ENCODE data around the gene APOO.

APOO gene

DNA sequence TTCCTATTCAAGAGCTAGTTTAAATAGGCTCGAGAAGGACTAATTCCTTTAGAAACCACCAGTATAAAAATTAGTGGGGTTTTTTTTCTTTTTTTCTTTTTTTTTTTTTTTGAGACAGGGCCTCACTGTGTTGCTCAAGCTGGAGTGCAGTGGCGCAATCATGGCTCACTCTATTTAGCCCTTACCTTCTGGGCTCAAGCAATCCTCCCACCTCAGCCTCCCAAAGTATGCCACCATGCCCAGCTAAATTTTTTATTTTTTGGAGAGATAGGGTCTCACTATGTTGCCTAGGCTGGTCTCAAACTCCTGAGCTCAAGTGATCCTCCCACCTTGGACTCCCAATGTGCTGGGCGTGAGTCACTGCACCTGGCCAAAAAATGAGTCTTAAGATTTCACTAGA is 52.8 kb downstream of the APOO start:
- TF ChIP-seq MAX (IDR thresholded peaks at IDR 0.05) (no peak), RAD21 (IDR thresholded peaks at IDR 0.05; ENCODE audit: low read depth) (no peak), FOXM1 (IDR thresholded peaks at IDR 0.05; ENCODE audit: borderline replicate concordance, low read depth) (no peak), TEAD4 (IDR thresholded peaks at IDR 0.05) (no peak), ZBTB7A (IDR thresholded peaks at IDR 0.05; ENCODE audit: low read depth) (no peak), CEBPB (IDR thresholded peaks at IDR 0.05) (no peak), TAF1 (IDR thresholded peaks at IDR 0.05; ENCODE audit: low read depth) (no peak), CREB1 (IDR thresholded peaks at IDR 0.05; ENCODE audit: low read depth) (no peak), YY1 (IDR thresholded peaks at IDR 0.05; ENCODE audit: low read depth) (no peak), EGR1 (IDR thresholded peaks at IDR 0.05) (no peak), REST (IDR thresholded peaks at IDR 0.05; ENCODE audit: low read depth) (no peak), TCF12 (IDR thresholded peaks at IDR 0.05; ENCODE audit: low read depth) (no peak), NFIC (IDR thresholded peaks at IDR 0.05) (no peak), EP300 (IDR thresholded peaks at IDR 0.05; ENCODE audit: borderline replicate concordance) (no peak)
- TF ChIP-seq, protein P1, sequence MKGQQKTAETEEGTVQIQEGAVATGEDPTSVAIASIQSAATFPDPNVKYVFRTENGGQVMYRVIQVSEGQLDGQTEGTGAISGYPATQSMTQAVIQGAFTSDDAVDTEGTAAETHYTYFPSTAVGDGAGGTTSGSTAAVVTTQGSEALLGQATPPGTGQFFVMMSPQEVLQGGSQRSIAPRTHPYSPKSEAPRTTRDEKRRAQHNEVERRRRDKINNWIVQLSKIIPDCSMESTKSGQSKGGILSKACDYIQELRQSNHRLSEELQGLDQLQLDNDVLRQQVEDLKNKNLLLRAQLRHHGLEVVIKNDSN (IDR thresholded peaks at IDR 0.05), result no peak

GRCh38 chrX:23854122-23854521 is 53.6 kb downstream of the APOO start:
- TF ChIP-seq CEBPB (IDR thresholded peaks at IDR 0.05) (no peak), YY1 (IDR thresholded peaks at IDR 0.05; ENCODE audit: low read depth) (no peak), TEAD4 (IDR thresholded peaks at IDR 0.05) (no peak), EGR1 (IDR thresholded peaks at IDR 0.05) (no peak), NFIC (IDR thresholded peaks at IDR 0.05) (no peak), MAX (IDR thresholded peaks at IDR 0.05) (no peak), ZBTB7A (IDR thresholded peaks at IDR 0.05; ENCODE audit: low read depth) (no peak), FOXM1 (IDR thresholded peaks at IDR 0.05; ENCODE audit: borderline replicate concordance, low read depth) (no peak), TCF12 (IDR thresholded peaks at IDR 0.05; ENCODE audit: low read depth) (no peak)
- TF ChIP-seq, protein P1 (IDR thresholded peaks at IDR 0.05), result no peak

- TF ChIP-seq NFIC (IDR thresholded peaks at IDR 0.05), result no peak
- TF ChIP-seq ZBTB7A (IDR thresholded peaks at IDR 0.05; ENCODE audit: low read depth), result no peak
- TF ChIP-seq REST (IDR thresholded peaks at IDR 0.05; ENCODE audit: low read depth), result no peak
Measured at GRCh38 chrX:23851544-23851943, 56.2 kb downstream of the APOO start.

DNA sequence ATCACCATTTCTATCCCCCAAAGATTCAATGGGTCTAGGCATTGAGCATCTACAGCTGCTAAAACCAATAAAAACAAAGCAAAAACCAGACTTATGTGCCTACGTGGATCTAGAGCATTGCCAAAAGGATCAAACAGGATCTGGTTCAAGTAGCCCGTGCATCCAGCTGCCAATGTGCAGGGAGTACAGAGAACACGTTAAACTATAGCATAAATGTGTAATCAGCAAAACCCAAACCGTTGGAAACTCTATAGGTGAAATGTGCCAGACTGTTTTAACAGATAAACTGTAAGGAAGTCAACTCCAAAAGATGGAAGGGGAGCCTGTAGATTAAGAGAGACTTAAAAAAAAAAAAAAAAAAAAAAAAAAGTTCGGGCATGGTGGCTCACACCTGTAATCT is 58.5 kb downstream of the APOO start:
- TF ChIP-seq TAF1 (IDR thresholded peaks at IDR 0.05; ENCODE audit: low read depth), result no peak
- no peak for TF ChIP-seq REST (IDR thresholded peaks at IDR 0.05; ENCODE audit: low read depth)
- TF ChIP-seq, protein P1 (IDR thresholded peaks at IDR 0.05), result no peak
- TF ChIP-seq RAD21 (IDR thresholded peaks at IDR 0.05; ENCODE audit: low read depth), result no peak
- TF ChIP-seq EGR1 (IDR thresholded peaks at IDR 0.05), result no peak
- TF ChIP-seq MAX (IDR thresholded peaks at IDR 0.05), result no peak
- TF ChIP-seq YY1 (IDR thresholded peaks at IDR 0.05; ENCODE audit: low read depth), result no peak
- no peak for TF ChIP-seq TEAD4 (IDR thresholded peaks at IDR 0.05)
- no peak for TF ChIP-seq EP300 (IDR thresholded peaks at IDR 0.05; ENCODE audit: borderline replicate concordance)
- TF ChIP-seq FOXM1 (IDR thresholded peaks at IDR 0.05; ENCODE audit: borderline replicate concordance, low read depth), result no peak
- no peak for TF ChIP-seq NFIC (IDR thresholded peaks at IDR 0.05)
- TF ChIP-seq CREB1 (IDR thresholded peaks at IDR 0.05; ENCODE audit: low read depth), result no peak
- no peak for TF ChIP-seq ZBTB7A (IDR thresholded peaks at IDR 0.05; ENCODE audit: low read depth)
- no peak for TF ChIP-seq CEBPB (IDR thresholded peaks at IDR 0.05)
- no peak for TF ChIP-seq TCF12 (IDR thresholded peaks at IDR 0.05; ENCODE audit: low read depth)
